ENCODE measurements around the gene GSTK1.

GSTK1 gene

DNA sequence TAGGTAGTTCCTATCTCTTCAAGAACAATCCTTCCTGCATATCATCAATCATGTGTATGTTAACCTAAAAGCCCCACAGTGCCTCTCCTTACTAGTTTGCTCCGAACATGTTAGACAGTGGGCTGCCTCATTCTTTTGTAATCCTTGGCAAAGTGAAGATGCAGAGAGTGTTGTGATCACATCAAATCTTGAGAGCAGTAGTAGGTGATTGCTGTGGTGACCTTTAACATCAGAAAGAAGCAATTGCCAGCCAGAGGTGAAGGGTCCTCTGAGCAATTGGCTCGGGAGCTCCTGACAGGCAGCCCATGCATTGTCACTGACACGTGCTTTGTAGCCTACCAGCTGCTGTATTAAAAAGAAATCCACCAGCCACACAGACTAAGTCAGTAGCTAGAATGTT lies 19.6 kb upstream of the GSTK1 start:
- no peak for DNase-seq (ENCODE audit: low spot score)
- in situ Hi-C loops (cut with MboI; ENCODE audit: low pct_unique_long_range_greater_than_20kb, low sequenced_read_pairs, unreplicated experiment) = loop anchor here (25.0 kb wide), 1 partner anchor 169 kb away; the partner anchor contains the start of gene EPHA1
- TF ChIP-seq, protein P1, sequence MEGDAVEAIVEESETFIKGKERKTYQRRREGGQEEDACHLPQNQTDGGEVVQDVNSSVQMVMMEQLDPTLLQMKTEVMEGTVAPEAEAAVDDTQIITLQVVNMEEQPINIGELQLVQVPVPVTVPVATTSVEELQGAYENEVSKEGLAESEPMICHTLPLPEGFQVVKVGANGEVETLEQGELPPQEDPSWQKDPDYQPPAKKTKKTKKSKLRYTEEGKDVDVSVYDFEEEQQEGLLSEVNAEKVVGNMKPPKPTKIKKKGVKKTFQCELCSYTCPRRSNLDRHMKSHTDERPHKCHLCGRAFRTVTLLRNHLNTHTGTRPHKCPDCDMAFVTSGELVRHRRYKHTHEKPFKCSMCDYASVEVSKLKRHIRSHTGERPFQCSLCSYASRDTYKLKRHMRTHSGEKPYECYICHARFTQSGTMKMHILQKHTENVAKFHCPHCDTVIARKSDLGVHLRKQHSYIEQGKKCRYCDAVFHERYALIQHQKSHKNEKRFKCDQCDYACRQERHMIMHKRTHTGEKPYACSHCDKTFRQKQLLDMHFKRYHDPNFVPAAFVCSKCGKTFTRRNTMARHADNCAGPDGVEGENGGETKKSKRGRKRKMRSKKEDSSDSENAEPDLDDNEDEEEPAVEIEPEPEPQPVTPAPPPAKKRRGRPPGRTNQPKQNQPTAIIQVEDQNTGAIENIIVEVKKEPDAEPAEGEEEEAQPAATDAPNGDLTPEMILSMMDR (IDR thresholded peaks at IDR 0.05; ENCODE audit: extremely low read depth, insufficient read depth, missing control alignments) = no peak

DNA sequence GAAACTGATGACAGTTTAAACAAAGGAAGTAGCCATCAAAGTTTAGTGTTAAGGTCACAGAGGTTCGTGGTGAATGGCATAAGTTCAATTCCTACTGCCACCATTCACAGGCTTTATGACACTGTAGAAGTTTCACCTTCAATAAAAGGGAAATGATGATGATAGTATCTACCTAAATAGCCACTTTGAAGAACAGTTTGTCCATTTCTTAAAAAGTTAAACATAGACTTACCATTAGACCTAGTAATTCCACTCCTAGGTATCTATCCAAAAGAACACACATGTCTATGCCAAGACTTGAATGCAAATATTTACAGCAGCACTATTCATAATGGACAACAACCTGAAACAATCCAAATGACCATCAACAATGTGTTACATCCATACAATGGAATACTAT lies 18.9 kb upstream of the GSTK1 start:
- in situ Hi-C loops (cut with MboI; ENCODE audit: low pct_unique_long_range_greater_than_20kb, low sequenced_read_pairs, unreplicated experiment) = loop anchor here (25.0 kb wide), 1 partner anchor 168 kb away; the partner anchor contains the start of gene EPHA1
- no peak for DNase-seq (ENCODE audit: low spot score)
- TF ChIP-seq, protein P1 (IDR thresholded peaks at IDR 0.05; ENCODE audit: extremely low read depth, insufficient read depth, missing control alignments) = no peak

GRCh38 chr7:143245123-143245522 lies 18.1 kb upstream of the GSTK1 start:
- no peak for DNase-seq (ENCODE audit: low spot score)
- TF ChIP-seq, protein P1 (IDR thresholded peaks at IDR 0.05; ENCODE audit: extremely low read depth, insufficient read depth, missing control alignments) = no peak
- in situ Hi-C loops (cut with MboI; ENCODE audit: low pct_unique_long_range_greater_than_20kb, low sequenced_read_pairs, unreplicated experiment) = loop anchor here (25.0 kb wide), 1 partner anchor 167 kb away; the partner anchor contains the start of gene EPHA1

DNA sequence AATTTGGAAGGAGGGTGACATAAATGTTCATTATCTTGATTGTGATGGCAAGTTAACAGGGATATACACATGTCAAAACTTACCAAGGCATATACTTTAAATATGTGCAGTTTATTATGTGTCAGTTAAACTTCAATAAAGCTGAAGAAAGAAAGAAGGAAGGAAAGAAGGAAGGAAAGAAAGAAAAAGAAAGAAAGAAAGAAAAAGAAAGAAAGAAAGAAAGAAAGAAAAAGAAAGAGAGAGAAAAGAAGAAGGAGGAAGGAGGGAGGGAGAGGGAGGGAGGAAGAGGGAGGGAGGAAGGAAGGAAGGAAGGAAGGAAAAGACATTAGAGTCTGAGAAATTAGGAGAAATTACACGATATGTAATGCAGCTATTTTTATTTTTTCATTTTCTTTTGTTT lies 15.9 kb upstream of the GSTK1 start:
- no peak for DNase-seq (ENCODE audit: low spot score)
- in situ Hi-C loops (cut with MboI; ENCODE audit: low pct_unique_long_range_greater_than_20kb, low sequenced_read_pairs, unreplicated experiment) = loop anchor here (25.0 kb wide), 1 partner anchor 165 kb away; the partner anchor contains the start of gene EPHA1
- TF ChIP-seq, protein P1 (IDR thresholded peaks at IDR 0.05; ENCODE audit: extremely low read depth, insufficient read depth, missing control alignments) = no peak

DNA sequence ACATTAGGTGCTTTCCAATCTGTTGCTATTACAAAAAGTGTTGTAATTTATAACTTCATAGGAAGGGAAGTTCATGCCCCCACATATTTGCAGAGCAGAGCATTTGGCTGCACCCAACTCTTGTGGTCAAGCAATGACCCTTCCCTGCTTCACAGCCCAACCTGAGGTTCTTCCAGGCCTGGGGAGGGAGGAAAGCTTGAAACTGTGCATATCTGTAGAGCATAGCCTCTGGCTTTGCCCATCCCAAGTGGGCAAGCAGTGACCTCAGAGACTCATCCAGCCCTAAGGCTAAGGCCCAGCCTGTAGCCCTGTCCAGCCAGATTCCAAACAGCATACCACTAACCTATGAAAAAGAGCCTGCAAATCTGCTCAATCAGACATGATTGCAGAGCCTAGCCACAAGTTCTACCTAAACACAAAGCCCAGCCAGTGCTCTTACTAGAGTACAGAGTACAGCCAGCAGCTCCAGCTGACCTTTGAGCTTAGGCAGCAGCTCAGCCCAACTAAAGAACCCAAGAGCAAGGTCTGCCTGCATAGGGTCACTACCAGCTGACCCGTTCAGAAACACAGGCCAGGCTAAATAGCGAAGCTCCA lies 14.4 kb upstream of the GSTK1 start:
- DNase-seq (ENCODE audit: low spot score) = no peak
- TF ChIP-seq, protein P1 (IDR thresholded peaks at IDR 0.05; ENCODE audit: extremely low read depth, insufficient read depth, missing control alignments) = no peak
- in situ Hi-C loops (cut with MboI; ENCODE audit: low pct_unique_long_range_greater_than_20kb, low sequenced_read_pairs, unreplicated experiment) = loop anchor here (25.0 kb wide), 1 partner anchor 163 kb away; the partner anchor contains the start of gene EPHA1

DNA sequence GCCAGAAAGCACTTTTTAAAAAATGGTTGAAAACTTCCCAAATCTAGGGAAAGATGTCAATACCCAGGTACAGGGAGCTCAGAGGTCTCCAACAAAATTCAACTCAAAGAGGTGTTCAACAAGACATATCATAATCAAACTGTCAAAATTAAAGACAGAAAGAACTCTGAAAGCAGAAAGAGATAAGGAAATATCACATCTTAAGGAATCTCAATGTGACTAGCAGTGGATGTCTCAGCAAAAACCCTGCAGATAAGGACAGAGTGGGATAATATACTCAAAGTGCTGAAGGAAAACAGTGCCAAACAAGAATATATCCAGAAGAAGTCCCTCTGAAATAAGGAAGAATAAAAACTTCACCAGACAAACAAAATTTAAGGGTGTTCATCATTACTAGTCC lies 13.0 kb upstream of the GSTK1 start:
- in situ Hi-C loops (cut with MboI; ENCODE audit: low pct_unique_long_range_greater_than_20kb, low sequenced_read_pairs, unreplicated experiment) = loop anchor here (10.0 kb wide), 1 partner anchor 55 kb away; no protein-coding TSS in a partner anchor
- no peak for DNase-seq (ENCODE audit: low spot score)
- TF ChIP-seq, protein P1 (IDR thresholded peaks at IDR 0.05; ENCODE audit: extremely low read depth, insufficient read depth, missing control alignments) = no peak
